Smooth muscle cell (in vitro differentiated cells): ENCODE results near the gene PTOV1. TPM values are rescaled to one million over a fixed set of nuclear protein-coding genes. Genes with fewer than 3 reads are reported as not detected.

Source experiments
- DNase-seq: peaks from one replicate; lab custom pipeline; 2025; ENCODE audit not compliant: unreplicated experiment; lab: John Stamatoyannopoulos, UW
- H2AFZ ChIP-seq: fragments of 200-600 bp; sonication (generic); 2 replicates; pipeline ENCODE4 v1.6.0; 2016; ENCODE audit warnings: antibody characterized with exemption, low read depth, mild to moderate bottlenecking
- H3F3A ChIP-seq: fragments of 200-600 bp; sonication (generic); 2 replicates; pipeline ENCODE4 v1.6.0; 2017; ENCODE audit warnings: antibody characterized with exemption, low read depth
- H3K27ac ChIP-seq: fragments of 200-600 bp; sonication (generic); 2 replicates; pipeline ENCODE4 v1.5.1; 2016; ENCODE audit warnings: low read depth, mild to moderate bottlenecking
- H3K27me3 ChIP-seq: fragments of 200-600 bp; sonication (generic); 2 replicates; pipeline ENCODE4 v1.6.1; 2016; ENCODE audit warnings: low read depth, mild to moderate bottlenecking
- H3K36me3 ChIP-seq: fragments of 200-600 bp; sonication (generic); 2 replicates; pipeline ENCODE4 v1.5.1; 2016; ENCODE audit warnings: low read depth
- H3K4me1 ChIP-seq: fragments of 200-600 bp; sonication (generic); 2 replicates; pipeline ENCODE4 v1.5.1; 2016; ENCODE audit warnings: low read depth
- H3K4me2 ChIP-seq: fragments of 200-600 bp; sonication (generic); 2 replicates; pipeline ENCODE4 v1.6.0; 2016; ENCODE audit warnings: mild to moderate bottlenecking
- H3K4me3 ChIP-seq: fragments of 200-600 bp; sonication (generic); 2 replicates; pipeline ENCODE4 v1.5.1; 2016; ENCODE audit warnings: mild to moderate bottlenecking
- H3K79me2 ChIP-seq: fragments of 200-600 bp; sonication (generic); 2 replicates; pipeline ENCODE4 v1.6.0; 2016; ENCODE audit warnings: low read depth, mild to moderate bottlenecking
- H3K9ac ChIP-seq: fragments of 200-600 bp; sonication (generic); 2 replicates; pipeline ENCODE4 v1.6.0; 2016; ENCODE audit warnings: low read depth
- H3K9me3 ChIP-seq: fragments of 200-600 bp; sonication (generic); replicated peaks from 2 replicates; pipeline ENCODE4 v1.5.1; 2016; ENCODE audit warnings: low read depth
- H4K20me1 ChIP-seq: fragments of 200-600 bp; sonication (generic); 2 replicates; pipeline ENCODE4 v1.6.0; 2016; ENCODE audit warnings: low read depth
- CTCF ChIP-seq: fragments of 200-600 bp; sonication (generic); IDR thresholded peaks from 2 replicates; pipeline ENCODE4 v1.5.1; 2017; ENCODE audit warnings: borderline replicate concordance, mild to moderate bottlenecking, antibody characterized with exemption; ENCODE audit not compliant: insufficient read depth, poor library complexity, severe bottlenecking
- WGBS: methylation state at CpG from one replicate; pipeline ENCODE4 v1.1.7; 2016; ENCODE audit warnings: low lambda C conversion rate; 5-methylcytosine and 5-hydroxymethylcytosine counted together
- polyA plus RNA-seq: library from polyadenylated mRNA; unstranded; fragments of >200 nt; fragmentation: Nextera tagmentation; extraction: Ambion mirVana; gene quantifications from 2 replicates; pipeline ENCODE4 v1.2.1, GENCODE V29; 2016
- total RNA-seq: library from RNA; depleted of rRNA; stranded (reverse); fragments of >200 nt; gene quantifications from 2 replicates; pipeline ENCODE4 v1.2.3, GENCODE V29; 2014

The PTOV1 gene
- total and polyA plus RNA-seq, 2 experiments from 2014 or later: 81.0 to 256 TPM

GRCh38 chr19:49843265-49843664 is 7.7 kb upstream of the PTOV1 start:
- over 99% methylated on average over 3 of the region's 3 CpGs for WGBS
- TF ChIP-seq CTCF: no peak
- H3K27me3 ChIP-seq: no peaks in the 10 kb centered on the region

GRCh38 chr19:49844138-49845095 is 6.5 kb upstream of the PTOV1 start:
- H2AFZ ChIP-seq: no peak overlapping the region
- no peak overlapping the region for H3K9ac ChIP-seq
- no peaks in the 10 kb centered on the region for H3K9me3 ChIP-seq
- H3K36me3 ChIP-seq: peaks cover 2% of the 10 kb centered on the region
- TF ChIP-seq CTCF: no peak
- peaks cover 5% of the 10 kb centered on the region for H4K20me1 ChIP-seq
- H3K27me3 ChIP-seq: no peaks in the 10 kb centered on the region
- H3K4me3 ChIP-seq: no peak overlapping the region
- H3K27ac ChIP-seq: no peak overlapping the region
- H3K4me2 ChIP-seq: no peak overlapping the region
- H3F3A ChIP-seq: peaks cover under 1% of the 10 kb centered on the region
- H3K79me2 ChIP-seq: peaks cover 6% of the 10 kb centered on the region
- 91% methylated on average over 18 of the region's 18 CpGs for WGBS
- no peaks in the 10 kb centered on the region for H3K4me1 ChIP-seq
- no peak for DNase-seq

More at GRCh38 chr19:49843265-49843664, 7.7 kb upstream of the PTOV1 start:
- H3K9me3 ChIP-seq: no peaks in the 10 kb centered on the region
- peaks cover 8% of the 10 kb centered on the region for H3K36me3 ChIP-seq
- no peaks in the 10 kb centered on the region for H3K4me1 ChIP-seq
- no peaks in the 10 kb centered on the region for H3K79me2 ChIP-seq
- H3F3A ChIP-seq: no peaks in the 10 kb centered on the region
- DNase-seq: no peak
- H3K4me2 ChIP-seq: no peak overlapping the region
- no peak overlapping the region for H3K4me3 ChIP-seq
- H3K9ac ChIP-seq: no peak overlapping the region
- peaks cover 5% of the 10 kb centered on the region for H4K20me1 ChIP-seq
- no peak overlapping the region for H2AFZ ChIP-seq
- H3K27ac ChIP-seq: no peak overlapping the region

GRCh38 chr19:49845414-49845813 is 5.5 kb upstream of the PTOV1 start:
- H3K4me3 ChIP-seq: no peak overlapping the region
- no peaks in the 10 kb centered on the region for H3K9me3 ChIP-seq
- H3K79me2 ChIP-seq: peaks cover 15% of the 10 kb centered on the region
- peaks cover 6% of the 10 kb centered on the region for H3F3A ChIP-seq
- no peaks in the 10 kb centered on the region for H3K36me3 ChIP-seq
- peaks cover 5% of the 10 kb centered on the region for H4K20me1 ChIP-seq
- DNase-seq: no peak
- 85% methylated on average over 3 of the region's 3 CpGs for WGBS
- no peaks in the 10 kb centered on the region for H3K4me1 ChIP-seq
- H3K27me3 ChIP-seq: no peaks in the 10 kb centered on the region
- H3K4me2 ChIP-seq: no peak overlapping the region
- no peak overlapping the region for H3K9ac ChIP-seq
- TF ChIP-seq CTCF: no peak
- no peak overlapping the region for H2AFZ ChIP-seq
- no peak overlapping the region for H3K27ac ChIP-seq
